H9 (cell line): ENCODE data around the gene OR51A7. TPM values are rescaled to one million over a fixed set of nuclear protein-coding genes. Genes with fewer than 3 reads are reported as not detected.

ENCODE experiments used
- DNase-seq: peaks from one replicate; pipeline ENCODE4 v3.0.0-alpha.2; 2017
- H2AFZ ChIP-seq: one replicate; pipeline ENCODE4 v1.6.1; 2013; ENCODE audit warnings: mild to moderate bottlenecking, low read length, control low read depth, moderate library complexity
- H2AK5ac ChIP-seq: 2 replicates; pipeline ENCODE4 v1.6.1; 2013; ENCODE audit warnings: low read length, control low read depth, mixed read lengths; ENCODE audit not compliant: insufficient read length
- H2BK120ac ChIP-seq: one replicate; pipeline ENCODE4 v1.6.1; 2013; ENCODE audit warnings: low read depth, mild to moderate bottlenecking, low read length, control low read depth, inconsistent platforms; ENCODE audit not compliant: poor library complexity, severe bottlenecking
- H2BK12ac ChIP-seq: 2 replicates; pipeline ENCODE4 v1.6.1; 2013; ENCODE audit warnings: low read length, control low read depth, mixed read lengths, low read depth; ENCODE audit not compliant: insufficient read length
- H2BK15ac ChIP-seq: 2 replicates; pipeline ENCODE4 v1.6.1; 2013; ENCODE audit warnings: low read depth, low read length, control low read depth
- H2BK20ac ChIP-seq: one replicate; pipeline ENCODE4 v1.6.1; 2013; ENCODE audit warnings: low read depth, mild to moderate bottlenecking, low read length, control low read depth, inconsistent platforms; ENCODE audit not compliant: poor library complexity, severe bottlenecking
- H2BK5ac ChIP-seq: 2 replicates; pipeline ENCODE4 v1.6.1; 2013; ENCODE audit warnings: low read length, control low read depth, mixed read lengths; ENCODE audit not compliant: insufficient read length
- H3K14ac ChIP-seq: 2 replicates; pipeline ENCODE4 v1.6.1; 2013; ENCODE audit warnings: low read length, control low read depth; ENCODE audit not compliant: insufficient read depth
- H3K18ac ChIP-seq: 2 replicates; pipeline ENCODE4 v1.6.1; 2013; ENCODE audit warnings: low read depth, mild to moderate bottlenecking, mixed read lengths, low read length, control low read depth; ENCODE audit not compliant: insufficient read length
- H3K23ac ChIP-seq: 2 replicates; pipeline ENCODE4 v1.6.1; 2013; ENCODE audit warnings: low read length, control low read depth, mixed read lengths, low read depth; ENCODE audit not compliant: insufficient read length
- H3K23me2 ChIP-seq: 2 replicates; pipeline ENCODE4 v1.6.1; 2013; ENCODE audit warnings: low read depth, mild to moderate bottlenecking, mixed read lengths, low read length, control low read depth; ENCODE audit not compliant: insufficient read length, poor library complexity, severe bottlenecking
- H3K27ac ChIP-seq: 2 replicates; pipeline ENCODE4 v1.5.1; 2013; ENCODE audit warnings: low read length, control low read depth, mixed read lengths, low read depth; ENCODE audit not compliant: insufficient read length
- H3K27me3 ChIP-seq: 2 replicates; pipeline ENCODE4 v1.6.1; 2013; ENCODE audit warnings: low read length, control low read depth, inconsistent platforms; ENCODE audit not compliant: insufficient read depth
- H3K4ac ChIP-seq: 2 replicates; pipeline ENCODE4 v1.6.1; 2013; ENCODE audit warnings: low read depth, mild to moderate bottlenecking, control low read depth, inconsistent platforms, low read length, moderate library complexity
- H3K4me1 ChIP-seq: 2 replicates; pipeline ENCODE4 v1.6.1; 2013; ENCODE audit warnings: low read length, control low read depth, inconsistent platforms; ENCODE audit not compliant: insufficient read depth
- H3K4me2 ChIP-seq: 2 replicates; pipeline ENCODE4 v1.6.1; 2013; ENCODE audit warnings: low read length, control low read depth, mixed read lengths; ENCODE audit not compliant: insufficient read length, insufficient read depth
- H3K56ac ChIP-seq: 2 replicates; pipeline ENCODE4 v1.6.1; 2013; ENCODE audit warnings: low read depth, mild to moderate bottlenecking, mixed read lengths, low read length, control low read depth; ENCODE audit not compliant: insufficient read length
- H3K79me1 ChIP-seq: 2 replicates; pipeline ENCODE4 v1.6.1; 2013; ENCODE audit warnings: low read depth, mild to moderate bottlenecking, moderate library complexity, low read length, control low read depth, inconsistent platforms; ENCODE audit not compliant: insufficient read depth, poor library complexity, severe bottlenecking
- H3K79me2 ChIP-seq: 2 replicates; pipeline ENCODE4 v1.6.1; 2013; ENCODE audit warnings: low read length, control low read depth, inconsistent platforms; ENCODE audit not compliant: insufficient read depth
- H3K9ac ChIP-seq: 2 replicates; pipeline ENCODE4 v1.6.1; 2013; ENCODE audit warnings: low read length, control low read depth, mixed read lengths; ENCODE audit not compliant: insufficient read length; ENCODE audit errors: extremely low read depth
- H3K9me3 ChIP-seq: one replicate; pipeline ENCODE4 v1.6.1; 2013; ENCODE audit warnings: low read depth, low read length, inconsistent platforms; ENCODE audit not compliant: control insufficient read depth
- H3T11ph ChIP-seq: one replicate; pipeline ENCODE4 v1.6.1; 2013; ENCODE audit warnings: mild to moderate bottlenecking, low read length, control low read depth, inconsistent platforms
- H4K20me1 ChIP-seq: one replicate; pipeline ENCODE4 v1.6.1; 2013; ENCODE audit not compliant: control insufficient read depth, insufficient read length, insufficient read depth
- H4K5ac ChIP-seq: 2 replicates; pipeline ENCODE4 v1.6.1; 2013; ENCODE audit warnings: low read depth, mild to moderate bottlenecking, mixed read lengths, low read length, control low read depth; ENCODE audit not compliant: insufficient read length
- H4K8ac ChIP-seq: replicated peaks from 2 replicates; pipeline ENCODE4 v1.6.1; 2013; ENCODE audit warnings: low read length, control low read depth, mixed read lengths, low read depth; ENCODE audit not compliant: insufficient read length
- H4K91ac ChIP-seq: 2 replicates; pipeline ENCODE4 v1.6.1; 2013; ENCODE audit warnings: low read depth, mild to moderate bottlenecking, moderate library complexity, mixed read lengths, low read length, control low read depth; ENCODE audit not compliant: insufficient read length
- H3K27ac Mint-ChIP-seq, 3 experiments: 2 replicates in 2 of 3; 3 replicates in 1 of 3; pipeline ENCODE4 v1.8.0; 2020 to 2021; ENCODE audit warnings: mixed read lengths in 3 of 3, mild to moderate bottlenecking in 1 of 3, moderate library complexity in 1 of 3
- H3K27me3 Mint-ChIP-seq: 2 replicates; pipeline ENCODE4 v1.8.0; 2021; ENCODE audit warnings: low read depth, mild to moderate bottlenecking, moderate library complexity, mixed read lengths
- H3K36me3 Mint-ChIP-seq, 3 experiments: 2 replicates in 2 of 3; 3 replicates in 1 of 3; pipeline ENCODE4 v1.8.0; 2020 to 2021; ENCODE audit warnings: low read depth in 3 of 3, mixed read lengths in 3 of 3; ENCODE audit not compliant: insufficient read depth in 1 of 3
- H3K4me1 Mint-ChIP-seq, 2 experiments: 2 replicates each; pipeline ENCODE4 v1.8.0; 2020; ENCODE audit warnings: mixed read lengths in 2 of 2
- H3K4me3 Mint-ChIP-seq, 2 experiments: 2 replicates in 1 of 2; 3 replicates in 1 of 2; pipeline ENCODE4 v1.8.0; 2020 to 2021; ENCODE audit warnings: mild to moderate bottlenecking in 2 of 2, mixed read lengths in 2 of 2, moderate library complexity in 1 of 2
- H3K9me3 Mint-ChIP-seq, 2 experiments: 2 replicates in 1 of 2; 3 replicates in 1 of 2; pipeline ENCODE4 v1.8.0; 2020; ENCODE audit warnings: mild to moderate bottlenecking in 2 of 2, mixed read lengths in 2 of 2, moderate library complexity in 1 of 2
- CTCF ChIP-seq: fragments of 200-600 bp; sonication (generic); conservative IDR thresholded peaks from 3 replicates; pipeline ENCODE4 v1.8.0; 2021; ENCODE audit warnings: antibody characterized with exemption, mild to moderate bottlenecking
- WGBS: extraction: QIAGEN DNeasy Blood & Tissue Kit; methylation state at CpG from one replicate; pipeline ENCODE4 v1.1.7; 2013; ENCODE audit warnings: missing lambda C conversion rate, low lambda C conversion rate, mixed read lengths; ENCODE audit not compliant: insufficient read length; ENCODE audit errors: extremely low coverage; 5-methylcytosine and 5-hydroxymethylcytosine counted together
- total RNA-seq: library from RNA; stranded (reverse); gene quantifications from 2 replicates; pipeline ENCODE4 v1.2.1, GENCODE V29; 2021

OR51A7 gene
- total RNA-seq, 1 experiment from 2014 or later: not detected

GRCh38 chr11:4921796-4922195, 18.2 kb downstream of the OR51A7 start:
- Histone ChIP-seq H2BK120ac (no peak overlapping the region), H2BK15ac (no peak overlapping the region), H4K5ac (no peak overlapping the region), H3K9ac (no peak overlapping the region), H3K4ac (no peak overlapping the region), H2BK12ac (no peak overlapping the region), H3K27me3 (no peaks in the 10 kb centered on the region), H2BK20ac (no peak overlapping the region), H3K79me2 (no peaks in the 10 kb centered on the region), H3K56ac (no peak overlapping the region), H3K23ac (no peak overlapping the region), H3K79me1 (no peaks in the 10 kb centered on the region), H3K14ac (no peak overlapping the region), H4K91ac (no peak overlapping the region), H3K27ac (no peak overlapping the region), H3T11ph (no peak overlapping the region), H2AFZ (no peak overlapping the region), H3K23me2 (no peaks in the 10 kb centered on the region), H3K4me1 (no peaks in the 10 kb centered on the region), H2BK5ac (no peak overlapping the region), H3K18ac (no peak overlapping the region), H4K8ac (no peak overlapping the region), H4K20me1 (no peaks in the 10 kb centered on the region), H3K9me3 (no peaks in the 10 kb centered on the region), H3K4me2 (no peak overlapping the region), H2AK5ac (no peak overlapping the region)
- no peak overlapping the region for H3K4me3 Mint-ChIP-seq
- no peaks in the 10 kb centered on the region for H3K36me3 Mint-ChIP-seq
- no peak for TF ChIP-seq CTCF
- no peak for DNase-seq
- H3K27me3 Mint-ChIP-seq: no peaks in the 10 kb centered on the region; the same call in 1 of the 2 replicates
- H3K9me3 Mint-ChIP-seq: no peaks in the 10 kb centered on the region
- WGBS: no CpG with 5 or more reads among the region's 1 CpG
- no peak overlapping the region for H3K27ac Mint-ChIP-seq
- H3K4me1 Mint-ChIP-seq: no peaks in the 10 kb centered on the region
